GM12892 (cell line): ENCODE measurements around the gene LHX6.

ENCODE experiments used
- POLR2A ChIP-seq: IDR thresholded peaks from 2 replicates; pipeline ENCODE4 v1.6.1; 2011; ENCODE audit warnings: low read depth, low read length, control low read depth
- POLR2AphosphoS5 ChIP-seq: IDR thresholded peaks from 2 replicates; pipeline ENCODE4 v1.6.1; 2011; ENCODE audit warnings: low read depth, low read length, control low read depth
- TAF1 ChIP-seq: IDR thresholded peaks from 2 replicates; pipeline ENCODE4 v1.6.1; 2011; ENCODE audit warnings: low read depth, mild to moderate bottlenecking, control low read depth, low read length, borderline replicate concordance

- TF ChIP-seq POLR2AphosphoS5 (no peak), POLR2A (no peak), TAF1 (no peak)
Observed at GRCh38 chr9:122201641-122202040, 27.1 kb downstream of the LHX6 start.
